SK-N-MC (cell line): ENCODE measurements around the gene ZC3H4.

ENCODE experiments used
- FOXP2 ChIP-seq: optimal IDR thresholded peaks from 2 replicates; pipeline ENCODE3; 2011; ENCODE audit warnings: mild to moderate bottlenecking, moderate library complexity; ENCODE audit not compliant: insufficient read depth; ENCODE audit errors: extremely low read length, control extremely low read depth
- POLR2AphosphoS5 ChIP-seq: IDR thresholded peaks from 2 replicates; pipeline ENCODE4 v1.6.1; 2012; ENCODE audit warnings: mild to moderate bottlenecking, low read depth, low read length, borderline replicate concordance

- TF ChIP-seq FOXP2 = no peak
- TF ChIP-seq POLR2AphosphoS5 = no peak
Observed at GRCh38 chr19:47120470-47121067, 7.0 kb upstream of the ZC3H4 start.
